HCT116 (cell line): ENCODE data around the gene GPAM. TPM values are rescaled to one million over a fixed set of nuclear protein-coding genes. Genes with fewer than 3 reads are reported as not detected.

Experiments
- ATAC-seq: fragments of 200-7000 bp; cut with Tn5 transposase; 2 replicates; pipeline ENCODE4 v1.9.1; 2020; ENCODE audit warnings: mild to moderate bottlenecking, moderate library complexity
- BruUV-seq: library from RNA; stranded (reverse); fragments of 400-500 nt; replicated peaks from 2 replicates; lab custom pipeline; 2021; lab: Mats Ljungman, UMichigan
- CTCF ChIA-PET: fragments of 300-600 bp; sonication (Branson Sonifier 250); formaldehyde crosslinking; loops from one replicate; lab custom pipeline; 2021; ENCODE audit warnings: antibody characterized with exemption; lab: Charles Lee
- POLR2A ChIA-PET: fragments of 300-600, 350-600 bp; sonication (Branson Sonifier 250); formaldehyde crosslinking; loops from one replicate; lab custom pipeline; 2021; ENCODE audit warnings: antibody characterized with exemption; lab: Charles Lee
- RAD21 ChIA-PET, 2 experiments: fragments of 300-600 bp; sonication (Branson Sonifier 250); formaldehyde crosslinking; loops; one replicate each; lab custom pipeline; 2023; ENCODE audit warnings: low total read pairs in 2 of 2; ENCODE audit not compliant: uncharacterized antibody in 2 of 2, unreplicated experiment in 2 of 2, low non-redundant PET in 1 of 2; lab: Charles Lee
- DNase-seq: peaks from one replicate; pipeline ENCODE4 v3.0.0-alpha.2; 2010; ENCODE audit warnings: low read depth, low spot score
- H2AFZ ChIP-seq: fragments of 200-600 bp; shearing (Covaris generic), sonication (generic); 2 replicates; pipeline ENCODE4 v1.6.1; 2017; ENCODE audit warnings: low read depth, mixed run types, mixed read lengths, antibody characterized with exemption, low read length; ENCODE audit not compliant: poor library complexity, severe bottlenecking
- H3K27ac ChIP-seq: 2 replicates; pipeline ENCODE4 v1.5.1; 2012; ENCODE audit warnings: low read depth, low read length
- H3K27me3 ChIP-seq: fragments of 200-600 bp; sonication (generic); 2 replicates; pipeline ENCODE4 v1.6.1; 2016; ENCODE audit warnings: mixed run types, low read length, mixed read lengths; ENCODE audit not compliant: insufficient read depth
- H3K36me3 ChIP-seq, 2 experiments: fragments of 200-500 bp in 1 of 2; fragments of 200-600 bp in 1 of 2; sonication (Bioruptor generic) in 1 of 2; sonication (generic) in 1 of 2; 2 replicates each; pipeline versions ENCODE4 v1.5.1 to v1.6.1; 2014 to 2016; ENCODE audit warnings: low read length in 2 of 2, inconsistent platforms in 1 of 2, mixed read lengths in 1 of 2, mixed run types in 1 of 2; ENCODE audit not compliant: insufficient read depth in 2 of 2, control insufficient read depth in 1 of 2
- H3K4me1 ChIP-seq, 2 experiments: fragments of 200-600 bp in 1 of 2; sonication (generic) in 1 of 2; 2 replicates each; pipeline versions ENCODE4 v1.5.1 to v1.6.1; 2012 to 2017; ENCODE audit warnings: low read length in 2 of 2, inconsistent platforms in 1 of 2, mild to moderate bottlenecking in 1 of 2, mixed read lengths in 1 of 2, mixed run types in 1 of 2, moderate library complexity in 1 of 2; ENCODE audit not compliant: insufficient read depth in 2 of 2, control insufficient read depth in 1 of 2
- H3K4me2 ChIP-seq: fragments of 200-600 bp; sonication (generic); 2 replicates; pipeline ENCODE4 v1.6.1; 2017; ENCODE audit warnings: mixed run types, low read length, mixed read lengths
- H3K4me3 ChIP-seq, 2 experiments: fragments of 200-600 bp in 1 of 2; sonication (generic) in 1 of 2; replicated peaks in 1 of 2; 2 replicates each; pipeline ENCODE4 v1.5.1; 2011 to 2016; ENCODE audit warnings: low read length in 2 of 2, control low read depth in 1 of 2, low read depth in 1 of 2, mild to moderate bottlenecking in 1 of 2, mixed read lengths in 1 of 2, mixed run types in 1 of 2
- H3K79me2 ChIP-seq: fragments of 200-600 bp; sonication (generic); 2 replicates; pipeline ENCODE4 v1.6.1; 2017; ENCODE audit warnings: mild to moderate bottlenecking, mixed run types, low read length, moderate library complexity, mixed read lengths; ENCODE audit not compliant: insufficient read depth
- H3K9ac ChIP-seq: fragments of 200-600 bp; sonication (generic); 2 replicates; pipeline ENCODE4 v1.6.1; 2016; ENCODE audit warnings: low read length, mixed read lengths
- H3K9me2 ChIP-seq: fragments of 200-600 bp; sonication (generic), shearing (Covaris generic); 2 replicates; pipeline ENCODE4 v1.6.1; 2017; ENCODE audit warnings: mixed run types, mild to moderate bottlenecking, moderate library complexity; ENCODE audit not compliant: insufficient read depth
- H3K9me3 ChIP-seq, 2 experiments: fragments of 200-500 bp in 1 of 2; fragments of 200-600 bp in 1 of 2; sonication (Bioruptor generic) in 1 of 2; sonication (generic) in 1 of 2; 2 replicates each; pipeline ENCODE4 v1.6.1; 2014 to 2017; ENCODE audit warnings: low read length in 2 of 2, mixed read lengths in 2 of 2, inconsistent platforms in 1 of 2, low read depth in 1 of 2, mild to moderate bottlenecking in 1 of 2, mixed run types in 1 of 2, moderate library complexity in 1 of 2; ENCODE audit not compliant: control insufficient read depth in 1 of 2, insufficient read depth in 1 of 2
- H4K20me1 ChIP-seq: fragments of 200-600 bp; sonication (generic), shearing (Covaris generic); 2 replicates; pipeline ENCODE4 v1.6.1; 2017; ENCODE audit warnings: mixed run types, mild to moderate bottlenecking, moderate library complexity; ENCODE audit not compliant: insufficient read depth
- EGR1 ChIP-seq: IDR thresholded peaks from 2 replicates; pipeline ENCODE4 v1.6.1; 2012; ENCODE audit warnings: low read depth
- EZH2 ChIP-seq: fragments of 200-600 bp; sonication (generic); IDR thresholded peaks from 2 replicates; pipeline ENCODE4 v1.6.1; 2017; ENCODE audit warnings: antibody characterized with exemption, mixed run types
- RAD21 ChIP-seq: IDR thresholded peaks from 2 replicates; pipeline ENCODE4 v1.6.1; 2012; ENCODE audit warnings: low read depth, mild to moderate bottlenecking
- SIN3A ChIP-seq: IDR thresholded peaks from 2 replicates; pipeline ENCODE4 v1.6.1; 2012; ENCODE audit warnings: low read depth
- SRF ChIP-seq: IDR thresholded peaks from 2 replicates; pipeline ENCODE4 v1.6.1; 2012; ENCODE audit warnings: low read depth
- TCF7L2 ChIP-seq: IDR thresholded peaks from 2 replicates; pipeline ENCODE4 v1.7.0; 2011; ENCODE audit warnings: borderline replicate concordance, inconsistent platforms; ENCODE audit not compliant: insufficient read depth, insufficient read length; ENCODE audit errors: extremely low read depth
- YY1 ChIP-seq: IDR thresholded peaks from 2 replicates; pipeline ENCODE4 v1.6.1; 2011; ENCODE audit warnings: low read length, low read depth, moderate library complexity, mild to moderate bottlenecking; ENCODE audit not compliant: insufficient replicate concordance; ENCODE audit errors: extremely low read depth
- ZFX ChIP-seq: fragments of 450-650 bp; IDR thresholded peaks from 2 replicates; pipeline ENCODE4 v1.6.1; 2017
- intact Hi-C: fragments of 100-400 bp; cut with micrococcal nuclease; formaldehyde crosslinking; loops from 2 replicates; pipeline ENCODE4 v1.10.0; 2022
- total RNA-seq: library from RNA; stranded (reverse); gene quantifications from one replicate; pipeline ENCODE4 v1.2.1, GENCODE V29; 2021; ENCODE audit not compliant: unreplicated experiment
- TF ChIP-seq, protein P1 (sequence below): IDR thresholded peaks from 2 replicates; pipeline ENCODE4 v1.6.1; 2012
- TF ChIP-seq, protein P2 (sequence below), 3 experiments: fragments of 200-600 bp in 1 of 3; sonication (generic) in 1 of 3; IDR thresholded peaks in 2 of 3; conservative IDR thresholded peaks in 1 of 3; 2 replicates each; pipeline ENCODE4 v1.5.1; 2012 to 2017; ENCODE audit warnings: low read depth in 2 of 3, low read length in 2 of 3, antibody characterized with exemption in 1 of 3, borderline replicate concordance in 1 of 3, control low read depth in 1 of 3, mild to moderate bottlenecking in 1 of 3, mixed read lengths in 1 of 3, mixed run types in 1 of 3, moderate library complexity in 1 of 3; ENCODE audit not compliant: insufficient read depth in 1 of 3

GPAM gene
- total RNA-seq, 1 experiment from 2014 or later, result 19.3 TPM

DNA sequence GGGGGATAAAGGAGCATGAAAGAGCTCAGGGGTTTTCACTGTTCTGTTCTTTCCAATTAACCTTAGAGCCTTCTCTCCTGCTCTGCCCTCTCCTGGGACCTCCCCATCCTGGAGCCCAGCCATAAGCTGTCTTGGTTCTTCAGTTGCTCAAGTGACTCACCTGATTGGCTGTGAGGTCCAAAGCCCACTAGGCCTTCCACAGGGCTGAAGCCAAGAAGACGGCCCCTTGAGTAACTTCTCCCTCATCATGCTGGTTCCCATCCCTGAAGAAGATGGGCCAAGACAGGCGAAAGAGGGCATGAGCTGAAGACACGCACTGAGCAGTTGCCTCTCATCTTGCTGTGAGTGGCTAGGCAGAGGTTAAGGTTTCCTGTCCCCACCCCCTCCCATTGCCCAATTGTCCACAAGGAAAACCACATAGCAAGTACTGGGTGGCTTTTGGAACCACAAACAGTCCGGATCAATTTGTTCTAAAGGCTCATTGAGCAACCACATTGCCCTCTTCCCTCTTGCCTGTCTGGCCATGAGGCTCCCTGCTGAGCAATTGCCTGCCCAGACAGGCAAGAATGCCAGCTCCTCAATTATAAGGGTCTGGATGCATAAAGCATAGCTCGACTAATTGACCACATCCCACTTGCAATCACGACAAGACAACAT is 43.9 kb upstream of the GPAM start:
- Histone ChIP-seq H3K9me2 (no peaks in the 10 kb centered on the region), H3K79me2 (no peaks in the 10 kb centered on the region), H3K27ac (no peak overlapping the region), H3K4me1 (peaks cover 0 to 5% of the 10 kb centered on the region in 2 experiments; a peak in 1 of 4 replicates), H3K4me2 (no peak overlapping the region), H3K4me3 (no peak overlapping the region), H2AFZ (no peak overlapping the region), H3K9ac (no peak overlapping the region), H3K9me3 (no peaks in the 10 kb centered on the region; a peak in 1 of 4 replicates), H3K36me3 (no peaks in the 10 kb centered on the region), H3K27me3 (no peaks in the 10 kb centered on the region), H4K20me1 (no peaks in the 10 kb centered on the region)
- TF ChIP-seq, protein P1, sequence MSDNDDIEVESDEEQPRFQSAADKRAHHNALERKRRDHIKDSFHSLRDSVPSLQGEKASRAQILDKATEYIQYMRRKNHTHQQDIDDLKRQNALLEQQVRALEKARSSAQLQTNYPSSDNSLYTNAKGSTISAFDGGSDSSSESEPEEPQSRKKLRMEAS, result no peak
- TF ChIP-seq RAD21 (no peak), SRF (no peak), ZFX (no peak), SIN3A (no peak), YY1 (no peak), EZH2 (no peak), EGR1 (no peak), TCF7L2 (no peak)
- TF ChIP-seq, protein P2, sequence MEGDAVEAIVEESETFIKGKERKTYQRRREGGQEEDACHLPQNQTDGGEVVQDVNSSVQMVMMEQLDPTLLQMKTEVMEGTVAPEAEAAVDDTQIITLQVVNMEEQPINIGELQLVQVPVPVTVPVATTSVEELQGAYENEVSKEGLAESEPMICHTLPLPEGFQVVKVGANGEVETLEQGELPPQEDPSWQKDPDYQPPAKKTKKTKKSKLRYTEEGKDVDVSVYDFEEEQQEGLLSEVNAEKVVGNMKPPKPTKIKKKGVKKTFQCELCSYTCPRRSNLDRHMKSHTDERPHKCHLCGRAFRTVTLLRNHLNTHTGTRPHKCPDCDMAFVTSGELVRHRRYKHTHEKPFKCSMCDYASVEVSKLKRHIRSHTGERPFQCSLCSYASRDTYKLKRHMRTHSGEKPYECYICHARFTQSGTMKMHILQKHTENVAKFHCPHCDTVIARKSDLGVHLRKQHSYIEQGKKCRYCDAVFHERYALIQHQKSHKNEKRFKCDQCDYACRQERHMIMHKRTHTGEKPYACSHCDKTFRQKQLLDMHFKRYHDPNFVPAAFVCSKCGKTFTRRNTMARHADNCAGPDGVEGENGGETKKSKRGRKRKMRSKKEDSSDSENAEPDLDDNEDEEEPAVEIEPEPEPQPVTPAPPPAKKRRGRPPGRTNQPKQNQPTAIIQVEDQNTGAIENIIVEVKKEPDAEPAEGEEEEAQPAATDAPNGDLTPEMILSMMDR (IDR thresholded peaks at IDR 0.05 in 2 of 3, conservative IDR thresholded peaks at IDR 0.05 in 1 of 3; ENCODE audit: borderline replicate concordance in 1 of 3, insufficient read depth in 1 of 3, low read depth in 2 of 3, low read length in 2 of 3), result no peak
- intact Hi-C loops, result no loop called here
- ChIA-PET RAD21 (no interaction called here), CTCF (no interaction called here), POLR2A (no interaction called here)
- DNase-seq, result no peak
- no TSS peak for BruUV-seq
- no peak for ATAC-seq
